Immature natural killer cell (primary cell): ENCODE results near the gene ENPP7. TPM values are rescaled to one million over a fixed set of nuclear protein-coding genes. Genes with fewer than 3 reads are reported as not detected.

ENCODE experiments used
- DNase-seq, 3 donors: peaks; one replicate each; pipeline ENCODE4 v3.0.0; 2022; ENCODE audit warnings: mixed read lengths in 1 of 3
- H3K27ac Mint-ChIP-seq, 6 donors: one replicate each; pipeline ENCODE4 v1.8.0; 2020; ENCODE audit warnings: mixed read lengths in 6 of 6, mild to moderate bottlenecking in 5 of 6, inconsistent platforms in 4 of 6, moderate library complexity in 3 of 6
- H3K27me3 Mint-ChIP-seq, 3 donors: one replicate each; pipeline ENCODE4 v1.8.0; 2020 to 2021; ENCODE audit warnings: low read depth in 3 of 3, mild to moderate bottlenecking in 3 of 3, mixed read lengths in 3 of 3, moderate library complexity in 3 of 3, inconsistent platforms in 1 of 3
- H3K36me3 Mint-ChIP-seq, 3 donors: one replicate each; pipeline ENCODE4 v1.8.0; 2020; ENCODE audit warnings: mixed read lengths in 3 of 3, inconsistent platforms in 2 of 3, mild to moderate bottlenecking in 2 of 3
- H3K4me1 Mint-ChIP-seq, 2 donors: one replicate each; pipeline ENCODE4 v1.8.0; 2020; ENCODE audit warnings: inconsistent platforms in 2 of 2, mild to moderate bottlenecking in 2 of 2, mixed read lengths in 2 of 2, moderate library complexity in 1 of 2
- H3K4me3 Mint-ChIP-seq, 5 donors: one replicate each; pipeline ENCODE4 v1.8.0; 2020; ENCODE audit warnings: mild to moderate bottlenecking in 5 of 5, mixed read lengths in 5 of 5, inconsistent platforms in 3 of 5, moderate library complexity in 3 of 5
- H3K9me3 Mint-ChIP-seq, 6 donors: one replicate each; pipeline ENCODE4 v1.8.0; 2020; ENCODE audit warnings: mild to moderate bottlenecking in 6 of 6, mixed read lengths in 6 of 6, inconsistent platforms in 4 of 6, moderate library complexity in 3 of 6
- polyA plus RNA-seq, 3 donors: library from polyadenylated mRNA; unstranded; fragments of 300-500 nt; fragmentation: Illumina TruSeq; gene quantifications; one replicate each; pipeline ENCODE4 v1.2.3, GENCODE V29; 2021

The ENPP7 gene
- polyA plus RNA-seq: under 1 TPM in 2 of 3 donors, not detected in 1; 0.16 to 0.22 TPM

DNA sequence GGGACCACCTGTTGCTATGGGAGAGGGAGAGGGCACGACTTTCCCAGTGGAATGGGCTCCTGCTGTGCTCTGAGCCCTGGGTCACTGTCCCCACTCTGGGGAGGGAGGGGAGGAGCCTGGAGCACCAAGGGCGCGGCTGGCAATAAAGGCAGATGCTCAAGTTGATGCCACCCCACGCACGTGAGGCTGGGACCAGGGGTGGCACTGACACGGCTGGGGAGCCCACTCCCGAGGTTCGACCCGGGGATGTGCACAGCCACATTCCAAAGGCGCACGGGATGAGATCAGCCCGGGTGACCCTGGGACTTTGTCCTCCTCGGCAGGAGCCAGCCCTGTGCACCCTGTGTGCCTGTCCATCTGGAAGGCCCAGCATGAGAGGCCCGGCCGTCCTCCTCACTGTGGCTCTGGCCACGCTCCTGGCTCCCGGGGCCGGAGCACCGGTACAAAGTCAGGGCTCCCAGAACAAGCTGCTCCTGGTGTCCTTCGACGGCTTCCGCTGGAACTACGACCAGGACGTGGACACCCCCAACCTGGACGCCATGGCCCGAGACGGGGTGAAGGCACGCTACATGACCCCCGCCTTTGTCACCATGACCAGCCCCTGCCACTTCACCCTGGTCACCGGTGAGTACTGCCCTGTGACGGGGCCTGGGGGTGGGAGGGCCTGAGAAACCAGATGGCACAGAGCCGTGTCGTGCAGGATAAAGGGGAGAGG, at the start of gene ENPP7:
ENPP7 (plus strand) TSS at position 175 of the 715 bp plus-strand sequence; CDS start at position 372, 197 bp downstream.
- Mint-ChIP-seq H3K36me3 (no peaks in the 10 kb centered on the region), H3K9me3 (no peaks in the 10 kb centered on the region), H3K27ac (peak within 1 kb of the TSS in 1 of 6 donors; percentile 17), H3K4me1 (peaks cover 32 to 44% of the 10 kb centered on the region in 2 donors), H3K27me3 (peaks cover 3 to 5% (median 5%) of the 10 kb centered on the region in 3 donors), H3K4me3 (peak within 1 kb of the TSS in 2 of 5 donors; percentile 35 to 39)
- no peak for DNase-seq

- Mint-ChIP-seq H3K4me3 (no peak overlapping the region), H3K27ac (no peak overlapping the region), H3K27me3 (peaks cover 2 to 5% (median 4%) of the 10 kb centered on the region in 3 donors), H3K36me3 (no peaks in the 10 kb centered on the region), H3K9me3 (no peaks in the 10 kb centered on the region), H3K4me1 (no peaks in the 10 kb centered on the region)
- DNase-seq: no peak
Observed at GRCh38 chr17:79681101-79681621, 49.6 kb upstream of the ENPP7 start.

DNA sequence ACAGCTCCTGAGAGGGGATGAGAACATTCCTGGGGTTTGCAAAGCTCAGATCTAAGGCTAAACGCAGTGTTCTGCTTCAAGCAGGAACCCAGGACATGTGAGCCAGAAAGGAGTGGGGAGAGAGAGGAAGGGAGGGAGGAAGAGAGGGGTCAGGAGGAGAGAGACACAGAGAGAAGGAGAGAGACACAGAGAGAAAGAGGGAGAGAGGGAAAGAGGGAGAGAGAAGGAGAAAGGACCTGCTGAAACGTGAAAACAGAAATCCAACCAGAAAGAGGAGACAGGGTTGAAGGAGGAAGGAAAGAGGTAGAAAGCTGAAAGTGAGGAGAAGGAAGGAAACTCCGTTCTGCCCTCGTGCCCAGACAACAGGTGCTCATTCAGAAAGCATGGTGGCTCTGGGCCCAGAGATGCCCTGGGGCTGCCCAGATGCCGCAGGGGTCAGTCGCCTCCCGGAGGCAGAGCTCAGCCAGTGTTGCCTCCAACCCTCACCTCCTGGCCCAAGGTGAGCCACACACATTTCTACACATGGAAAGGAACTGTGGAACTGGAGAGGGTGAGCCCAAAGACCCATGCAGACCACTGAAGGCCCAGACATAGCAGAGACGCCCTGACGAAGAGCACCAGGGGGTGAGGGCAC, 49.0 kb upstream of the ENPP7 start:
- no peaks in the 10 kb centered on the region for H3K9me3 Mint-ChIP-seq
- H3K36me3 Mint-ChIP-seq: no peaks in the 10 kb centered on the region
- no peak overlapping the region for H3K4me3 Mint-ChIP-seq
- no peak for DNase-seq
- peaks cover 2 to 5% (median 2%) of the 10 kb centered on the region in 3 donors for H3K27me3 Mint-ChIP-seq
- no peaks in the 10 kb centered on the region for H3K4me1 Mint-ChIP-seq
- H3K27ac Mint-ChIP-seq: no peak overlapping the region

- Mint-ChIP-seq H3K27ac (no peak overlapping the region), H3K27me3 (peaks cover 2 to 5% (median 4%) of the 10 kb centered on the region in 3 donors), H3K4me3 (no peak overlapping the region), H3K4me1 (no peaks in the 10 kb centered on the region), H3K9me3 (no peaks in the 10 kb centered on the region), H3K36me3 (no peaks in the 10 kb centered on the region)
- no peak for DNase-seq
Observed at GRCh38 chr17:79683365-79683764, 47.4 kb upstream of the ENPP7 start.

DNA sequence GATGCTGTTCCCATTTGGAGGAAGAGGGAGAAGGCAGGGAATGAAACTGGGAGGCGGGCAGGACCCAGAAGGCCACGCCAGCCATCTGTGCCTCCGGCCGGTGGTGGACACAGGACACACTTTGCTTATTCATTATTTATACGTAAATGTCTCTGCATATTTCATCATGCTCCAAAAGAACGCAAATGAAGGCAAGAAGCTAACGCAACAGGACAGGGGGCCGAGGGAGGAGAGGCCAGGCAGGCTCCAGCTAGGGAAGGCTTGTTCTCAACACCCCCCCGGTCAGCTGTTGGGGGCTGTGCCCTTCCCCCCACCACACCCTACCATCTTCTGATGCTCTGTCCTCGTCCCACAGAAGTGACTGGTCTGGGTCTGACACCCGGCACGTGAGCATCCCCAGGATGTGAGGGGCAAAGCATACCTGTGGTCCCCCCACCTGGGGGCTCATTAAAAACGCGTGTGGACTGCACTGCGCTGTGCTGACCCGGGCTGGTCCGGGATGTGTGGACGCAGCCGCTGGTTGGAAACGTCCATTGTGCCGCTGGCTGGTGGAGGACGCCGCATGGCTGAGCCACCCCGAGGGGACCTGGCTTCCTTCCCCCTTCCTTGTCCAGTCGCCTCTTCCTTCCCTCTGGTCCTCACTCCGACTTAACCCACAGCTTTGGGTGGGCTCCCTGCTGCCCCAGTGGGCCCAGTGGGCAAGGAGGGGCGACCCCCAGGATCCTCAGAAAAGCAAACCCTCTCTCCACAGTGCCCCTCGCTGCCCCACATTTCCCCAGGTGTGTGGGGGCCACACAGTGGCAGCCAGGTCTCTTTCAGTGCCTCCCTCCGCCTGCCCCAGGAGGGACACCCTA, 46.4 kb upstream of the ENPP7 start:
- Mint-ChIP-seq H3K36me3 (no peaks in the 10 kb centered on the region), H3K4me3 (no peak overlapping the region), H3K27me3 (peaks cover 2 to 5% (median 4%) of the 10 kb centered on the region in 3 donors), H3K4me1 (no peaks in the 10 kb centered on the region), H3K9me3 (no peaks in the 10 kb centered on the region), H3K27ac (no peak overlapping the region)
- DNase-seq: no peak

GRCh38 chr17:79685121-79685520, 45.6 kb upstream of the ENPP7 start:
- no peaks in the 10 kb centered on the region for H3K36me3 Mint-ChIP-seq
- no peak for DNase-seq
- H3K4me1 Mint-ChIP-seq: no peaks in the 10 kb centered on the region
- no peak overlapping the region for H3K27ac Mint-ChIP-seq
- H3K4me3 Mint-ChIP-seq: no peak overlapping the region
- peaks cover 2 to 5% (median 4%) of the 10 kb centered on the region in 3 donors for H3K27me3 Mint-ChIP-seq
- no peaks in the 10 kb centered on the region for H3K9me3 Mint-ChIP-seq

GRCh38 chr17:79686476-79686875, 44.3 kb upstream of the ENPP7 start:
- no peak overlapping the region for H3K4me3 Mint-ChIP-seq
- DNase-seq: no peak
- no peaks in the 10 kb centered on the region for H3K4me1 Mint-ChIP-seq
- no peak overlapping the region for H3K27ac Mint-ChIP-seq
- H3K27me3 Mint-ChIP-seq: peaks cover 2 to 5% (median 4%) of the 10 kb centered on the region in 3 donors
- no peaks in the 10 kb centered on the region for H3K9me3 Mint-ChIP-seq
- no peaks in the 10 kb centered on the region for H3K36me3 Mint-ChIP-seq

GRCh38 chr17:79690466-79690865, 40.3 kb upstream of the ENPP7 start:
- no peak overlapping the region for H3K27ac Mint-ChIP-seq
- H3K4me3 Mint-ChIP-seq: no peak overlapping the region
- DNase-seq: no peak
- peaks cover 2 to 6% (median 2%) of the 10 kb centered on the region in 3 donors for H3K27me3 Mint-ChIP-seq
- H3K36me3 Mint-ChIP-seq: no peaks in the 10 kb centered on the region
- no peaks in the 10 kb centered on the region for H3K4me1 Mint-ChIP-seq
- H3K9me3 Mint-ChIP-seq: peaks cover 0 to 3% (median 0%) of the 10 kb centered on the region in 6 donors

DNA sequence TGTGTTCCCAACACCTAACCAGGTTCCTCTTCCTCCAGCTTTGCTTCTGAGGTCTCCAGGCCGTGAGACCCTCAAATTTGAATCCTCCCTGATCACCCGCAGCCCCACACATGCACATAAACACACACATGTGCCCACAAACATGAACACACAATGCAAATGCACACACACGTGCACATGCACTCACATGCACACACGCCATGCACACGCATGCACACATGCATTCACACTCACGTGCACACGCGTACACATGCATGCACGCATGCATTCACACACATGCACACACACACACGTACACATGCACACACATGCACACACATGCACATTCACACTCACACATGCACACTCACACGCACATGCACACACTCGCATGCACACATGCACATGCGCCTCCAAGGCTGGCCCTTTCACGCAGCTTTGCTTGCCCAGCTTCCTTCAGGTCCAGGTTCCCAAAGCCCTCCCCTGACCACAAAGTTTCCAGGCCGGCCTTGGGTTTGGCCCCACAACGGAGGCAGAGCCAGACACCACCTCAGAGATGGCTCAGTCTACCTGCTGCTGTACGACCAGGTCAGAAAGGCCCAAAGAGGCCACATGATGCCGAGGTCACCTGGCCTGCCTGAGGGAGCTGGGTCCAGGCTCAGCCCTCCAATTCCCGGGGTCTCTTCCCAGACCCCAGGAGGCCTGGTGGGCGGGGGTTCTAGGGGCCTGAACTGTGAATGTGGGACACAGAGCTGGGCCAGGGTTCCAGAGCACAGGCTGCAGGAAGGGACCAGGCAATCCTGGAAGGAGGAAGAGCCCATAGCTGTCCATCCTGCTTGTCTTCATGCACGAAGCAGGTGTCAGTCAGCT, 39.5 kb upstream of the ENPP7 start:
- DNase-seq: no peak
- Mint-ChIP-seq H3K4me3 (no peak overlapping the region), H3K36me3 (no peaks in the 10 kb centered on the region), H3K4me1 (no peaks in the 10 kb centered on the region), H3K27ac (peak overlapping the region in 1 of 6 donors; percentile 67), H3K9me3 (peaks cover 0 to 3% (median 0%) of the 10 kb centered on the region in 6 donors), H3K27me3 (peaks cover 2 to 7% (median 6%) of the 10 kb centered on the region in 3 donors)

DNA sequence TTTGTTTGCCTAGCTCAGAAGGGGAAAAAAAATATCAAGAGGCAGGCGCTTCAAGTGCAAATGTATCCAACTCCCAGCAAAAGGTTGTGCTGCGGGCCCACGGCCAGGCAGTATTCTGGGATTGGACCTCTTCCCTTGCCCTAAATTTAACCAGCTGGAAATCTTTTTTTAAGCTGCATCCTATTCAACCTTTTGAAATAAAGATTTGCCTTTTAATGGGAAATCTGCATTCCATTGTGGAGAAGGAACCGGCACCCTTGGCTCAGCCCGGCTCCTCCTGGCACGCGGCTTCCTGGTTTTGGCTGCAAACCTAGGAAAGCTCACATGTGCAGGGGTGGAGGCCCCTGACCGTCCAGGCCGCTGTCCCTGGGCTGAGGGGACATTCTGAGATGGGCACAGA, 38.8 kb upstream of the ENPP7 start:
- peaks cover 0 to 3% (median 0%) of the 10 kb centered on the region in 6 donors for H3K9me3 Mint-ChIP-seq
- DNase-seq: no peak
- no peaks in the 10 kb centered on the region for H3K36me3 Mint-ChIP-seq
- no peak overlapping the region for H3K4me3 Mint-ChIP-seq
- H3K27me3 Mint-ChIP-seq: peaks cover 2 to 14% (median 6%) of the 10 kb centered on the region in 3 donors
- H3K4me1 Mint-ChIP-seq: no peaks in the 10 kb centered on the region
- no peak overlapping the region for H3K27ac Mint-ChIP-seq

DNA sequence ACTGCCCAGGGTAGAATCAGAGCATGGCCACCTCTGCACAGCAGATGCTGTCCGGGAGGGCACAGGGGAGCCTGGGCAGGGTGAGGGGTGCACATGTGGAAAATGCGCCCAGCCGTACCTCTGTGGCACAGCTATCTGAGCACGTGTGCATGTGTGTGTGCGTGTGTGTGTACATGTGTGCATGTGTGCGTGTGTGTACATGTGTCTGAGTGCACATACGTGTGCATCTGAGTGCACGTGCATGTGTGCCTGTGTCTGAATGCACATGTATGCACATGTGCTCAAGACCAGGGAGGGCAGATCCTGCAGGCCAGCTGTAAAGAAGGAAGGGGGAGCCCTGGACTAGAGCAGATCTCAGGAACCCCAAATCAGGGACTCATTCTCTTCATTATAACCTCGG, 37.3 kb upstream of the ENPP7 start:
- no peaks in the 10 kb centered on the region for H3K4me1 Mint-ChIP-seq
- H3K36me3 Mint-ChIP-seq: no peaks in the 10 kb centered on the region
- no peak for DNase-seq
- H3K27me3 Mint-ChIP-seq: peaks cover 6 to 25% (median 8%) of the 10 kb centered on the region in 3 donors
- H3K4me3 Mint-ChIP-seq: no peak overlapping the region
- no peak overlapping the region for H3K27ac Mint-ChIP-seq
- peaks cover 0 to 3% (median 0%) of the 10 kb centered on the region in 6 donors for H3K9me3 Mint-ChIP-seq

GRCh38 chr17:79695293-79695790, 35.4 kb upstream of the ENPP7 start:
- H3K27me3 Mint-ChIP-seq: peaks cover 6 to 30% (median 9%) of the 10 kb centered on the region in 3 donors
- no peak overlapping the region for H3K4me3 Mint-ChIP-seq
- H3K9me3 Mint-ChIP-seq: peaks cover 0 to 3% (median 0%) of the 10 kb centered on the region in 6 donors
- H3K36me3 Mint-ChIP-seq: no peaks in the 10 kb centered on the region
- H3K27ac Mint-ChIP-seq: no peak overlapping the region
- DNase-seq: no peak
- H3K4me1 Mint-ChIP-seq: no peaks in the 10 kb centered on the region
